GM12801 (cell line): ENCODE data around the gene GNAZ.

Experiments used
- TF ChIP-seq, protein P1 (sequence below): IDR thresholded peaks from one replicate; pipeline ENCODE4 v1.5.1; 2011; ENCODE audit warnings: control low read depth; ENCODE audit not compliant: insufficient read length; ENCODE audit errors: extremely low read depth

GNAZ gene

GRCh38 chr22:23085351-23085671 lies 15.0 kb downstream of the GNAZ start:
- TF ChIP-seq, protein P1, sequence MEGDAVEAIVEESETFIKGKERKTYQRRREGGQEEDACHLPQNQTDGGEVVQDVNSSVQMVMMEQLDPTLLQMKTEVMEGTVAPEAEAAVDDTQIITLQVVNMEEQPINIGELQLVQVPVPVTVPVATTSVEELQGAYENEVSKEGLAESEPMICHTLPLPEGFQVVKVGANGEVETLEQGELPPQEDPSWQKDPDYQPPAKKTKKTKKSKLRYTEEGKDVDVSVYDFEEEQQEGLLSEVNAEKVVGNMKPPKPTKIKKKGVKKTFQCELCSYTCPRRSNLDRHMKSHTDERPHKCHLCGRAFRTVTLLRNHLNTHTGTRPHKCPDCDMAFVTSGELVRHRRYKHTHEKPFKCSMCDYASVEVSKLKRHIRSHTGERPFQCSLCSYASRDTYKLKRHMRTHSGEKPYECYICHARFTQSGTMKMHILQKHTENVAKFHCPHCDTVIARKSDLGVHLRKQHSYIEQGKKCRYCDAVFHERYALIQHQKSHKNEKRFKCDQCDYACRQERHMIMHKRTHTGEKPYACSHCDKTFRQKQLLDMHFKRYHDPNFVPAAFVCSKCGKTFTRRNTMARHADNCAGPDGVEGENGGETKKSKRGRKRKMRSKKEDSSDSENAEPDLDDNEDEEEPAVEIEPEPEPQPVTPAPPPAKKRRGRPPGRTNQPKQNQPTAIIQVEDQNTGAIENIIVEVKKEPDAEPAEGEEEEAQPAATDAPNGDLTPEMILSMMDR, result no peak

GRCh38 chr22:23085785-23086184 lies 15.5 kb downstream of the GNAZ start:
- TF ChIP-seq, protein P1, result no peak

DNA sequence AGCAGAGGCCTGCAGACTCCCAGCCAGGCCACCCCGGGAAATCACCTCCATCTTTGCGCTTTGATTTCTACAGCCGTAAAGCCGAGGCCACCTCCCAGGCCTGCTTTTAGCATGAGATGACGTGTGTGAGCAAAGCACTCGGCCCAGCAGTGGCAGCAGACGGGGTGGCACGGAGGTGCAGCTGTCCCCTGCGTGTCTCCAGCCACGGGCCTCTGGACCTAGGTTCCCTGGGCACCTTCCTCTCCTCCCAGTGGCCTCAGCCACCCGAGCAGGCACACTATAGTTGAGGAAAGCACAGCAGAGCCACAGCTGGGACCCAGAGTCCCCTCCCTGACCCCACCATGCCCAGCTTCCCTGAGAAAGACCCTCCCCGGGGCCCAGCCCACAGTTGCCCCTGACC lies 15.9 kb downstream of the GNAZ start:
- TF ChIP-seq, protein P1, result no peak

GRCh38 chr22:23086787-23087186 lies 16.5 kb downstream of the GNAZ start:
- TF ChIP-seq, protein P1, result no peak

DNA sequence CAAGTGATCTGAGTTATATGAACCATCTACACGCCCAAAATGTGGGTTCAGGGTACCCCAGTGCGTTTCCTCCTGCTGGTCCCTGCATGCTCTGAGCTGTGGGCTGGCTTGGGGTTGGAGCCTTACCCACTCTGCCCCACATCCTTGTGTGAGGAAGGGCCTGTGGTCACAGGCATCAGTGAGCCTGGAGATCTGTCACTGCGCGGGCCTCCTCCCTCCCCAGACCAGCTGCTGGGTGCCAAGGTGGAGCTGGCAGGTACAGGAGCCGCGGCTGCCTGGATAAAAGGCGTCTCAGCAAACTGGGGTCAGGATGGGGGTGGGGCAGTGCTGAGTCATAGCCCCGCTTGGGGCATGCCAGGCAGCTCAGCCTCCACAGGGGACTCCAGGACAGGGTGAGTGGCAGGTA lies 17.9 kb downstream of the GNAZ start:
- TF ChIP-seq, protein P1, result no peak

DNA sequence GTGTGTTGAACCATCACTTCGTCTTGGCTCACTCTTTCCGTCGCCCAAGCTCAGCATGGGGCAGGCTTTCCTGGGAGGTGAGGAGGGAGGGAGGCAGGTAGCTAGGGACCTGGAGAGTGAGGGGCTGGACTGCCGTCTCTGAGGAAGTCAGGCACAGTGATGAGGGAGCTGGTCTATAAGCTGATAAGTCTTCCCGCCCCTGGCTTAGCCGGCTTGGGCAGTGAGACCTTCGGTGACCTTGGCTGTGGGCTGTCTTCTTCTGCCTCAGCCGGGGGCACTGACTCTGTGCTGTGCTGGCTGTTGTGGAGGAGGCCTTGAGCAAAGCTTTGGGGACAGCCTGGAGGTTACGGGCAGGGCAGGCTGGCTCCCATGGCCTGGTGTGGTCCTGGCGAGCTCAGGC lies 18.7 kb downstream of the GNAZ start:
- TF ChIP-seq, protein P1, result no peak

DNA sequence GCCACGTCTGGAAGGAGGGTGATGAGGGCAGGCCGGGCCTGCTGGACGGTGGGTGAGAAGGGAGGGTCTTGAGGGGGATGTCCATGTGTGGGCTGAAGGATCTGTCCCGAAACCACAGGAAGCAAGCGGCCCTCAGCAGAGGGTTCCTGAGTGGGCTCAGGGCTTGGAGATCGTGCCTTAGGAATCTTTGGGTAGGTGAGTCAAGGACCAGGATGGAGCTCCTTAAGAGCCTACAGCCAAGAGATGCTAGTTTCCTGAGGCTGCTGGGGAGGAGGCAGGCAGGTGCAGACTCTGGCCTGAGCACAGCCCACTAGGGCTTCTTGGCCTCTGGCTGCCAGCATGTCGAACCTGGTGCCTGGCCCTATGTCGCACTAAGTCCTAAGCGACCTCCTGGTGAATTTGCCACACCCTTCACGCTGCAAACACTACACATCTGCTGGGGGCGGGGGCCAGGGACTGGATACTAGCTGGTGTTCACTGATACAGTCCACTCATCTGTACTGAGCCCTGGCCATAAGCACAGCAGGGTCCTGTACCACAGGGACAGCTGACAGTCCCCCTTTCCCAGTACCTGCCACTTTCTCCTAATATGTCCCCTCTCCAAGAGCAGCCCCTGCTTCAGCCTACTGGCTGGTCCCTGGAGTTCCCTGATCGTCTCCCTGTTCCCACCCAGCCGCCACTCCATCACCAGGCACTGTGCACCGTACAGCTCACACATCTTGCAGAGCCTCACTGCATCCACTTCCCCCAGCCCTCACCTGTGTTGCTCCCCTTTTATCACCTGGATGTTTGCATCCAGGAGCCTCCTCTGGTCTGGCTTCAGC lies 19.5 kb downstream of the GNAZ start:
- TF ChIP-seq, protein P1, result no peak
